ENCODE data around the gene CYTH3. TPM values are rescaled to one million over a fixed set of nuclear protein-coding genes. Genes with fewer than 3 reads are reported as not detected.

CYTH3 gene
- total and polyA plus RNA-seq, 9 of the 15 experiments (the other 6 are each of a cell fraction or from before 2014, with no cell fraction given), result 0.25 to 15.2 (median 11.4) TPM

GRCh38 chr7:6165075-6165474, 107.3 kb downstream of the CYTH3 start:
- no TSS peak for BruUV-seq (replicated peaks)
- H3K27ac ChIP-seq (ENCODE audit: extremely low read depth, low read depth, low read length), result no peak overlapping the region
- ChIA-PET CTCF (ENCODE audit: low intra/inter-chr PET ratio) (no interaction called here), POLR2A (no interaction called here)
- no peaks in the 10 kb centered on the region for H3K27me3 ChIP-seq (ENCODE audit: control insufficient read depth in 2 of 2, insufficient read depth in 2 of 2, low read length in 2 of 2)
- no peak overlapping the region for H3K4me2 ChIP-seq (ENCODE audit: insufficient read depth, low read length)
- peaks cover 0 to 30% of the 10 kb centered on the region in 2 experiments; a peak in 2 of 5 replicates for H3K4me1 ChIP-seq (replicated peaks in 1 of 2; ENCODE audit: control insufficient read depth in 2 of 2, insufficient read depth in 2 of 2, low read length in 2 of 2)
- no peak overlapping the region for H3K4me3 ChIP-seq
- 92% methylated on average over 4 of the region's 19 CpGs for WGBS (ENCODE audit: insufficient coverage, low coverage, missing lambda C conversion rate)
- no peak for DNase-seq (ENCODE audit: extremely low read depth in 1 of 4, low spot score in 3 of 4)
- no peak overlapping the region for H2AFZ ChIP-seq (ENCODE audit: low read depth, low read length)
- FAIRE-seq, result no peak
- H3K36me3 ChIP-seq (ENCODE audit: control insufficient read depth, insufficient read depth, low read length), result peaks cover 59% of the 10 kb centered on the region; the same call in 2 of the 3 replicates
- in situ Hi-C loops (cut with MboI), result no loop called here
- H3K9me3 ChIP-seq (replicated peaks; ENCODE audit: control insufficient read depth, insufficient read depth, low read depth, low read length), result no peaks in the 10 kb centered on the region
- H3K9me1 ChIP-seq (ENCODE audit: control insufficient read depth, insufficient read depth, low read length), result no peaks in the 10 kb centered on the region
- intact Hi-C loops (cut with micrococcal nuclease), result no loop called here
- no peaks in the 10 kb centered on the region for H4K20me1 ChIP-seq (replicated peaks; ENCODE audit: control insufficient read depth, insufficient read depth, low read length)
- no peak for ATAC-seq
- no peaks in the 10 kb centered on the region for H3K79me2 ChIP-seq (ENCODE audit: control insufficient read depth, insufficient read depth, low read length)
- H3K9ac ChIP-seq (ENCODE audit: insufficient read depth in 1 of 2, low read depth in 2 of 2, low read length in 2 of 2), result no peak overlapping the region
- TF ChIP-seq RFX7 (CRISPR knock-in tag; IDR thresholded peaks at IDR 0.05) (no peak), RBM14 (IDR thresholded peaks at IDR 0.05; ENCODE audit: borderline replicate concordance, insufficient read depth, low read depth, low read length) (no peak), ZNF165 (CRISPR knock-in tag; IDR thresholded peaks at IDR 0.05; ENCODE audit: borderline replicate concordance) (no peak), ZBED1 (IDR thresholded peaks at IDR 0.05) (no peak), RBM34 (IDR thresholded peaks at IDR 0.05; ENCODE audit: borderline replicate concordance, insufficient read depth, low read length) (no peak), SIX5 (IDR thresholded peaks at IDR 0.05; ENCODE audit: borderline replicate concordance in 1 of 2, insufficient read depth in 1 of 2, low read depth in 1 of 2, low read length in 2 of 2) (no peak), ZNF212 (CRISPR knock-in tag; IDR thresholded peaks at IDR 0.05) (no peak), ZNF316 (IDR thresholded peaks at IDR 0.05) (no peak), ZNF407 (IDR thresholded peaks at IDR 0.05; ENCODE audit: low read depth) (no peak), POLR2AphosphoS5 (IDR thresholded peaks at IDR 0.05; ENCODE audit: control insufficient read depth, insufficient read depth, low read depth, low read length) (no peak)
- TF ChIP-seq, protein P1, sequence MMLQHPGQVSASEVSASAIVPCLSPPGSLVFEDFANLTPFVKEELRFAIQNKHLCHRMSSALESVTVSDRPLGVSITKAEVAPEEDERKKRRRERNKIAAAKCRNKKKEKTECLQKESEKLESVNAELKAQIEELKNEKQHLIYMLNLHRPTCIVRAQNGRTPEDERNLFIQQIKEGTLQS (IDR thresholded peaks at IDR 0.05), result no peak
- TF ChIP-seq, protein P1 (CRISPR knock-in tag; conservative IDR thresholded peaks at IDR 0.05), result no peak
- TF ChIP-seq, protein P2, sequence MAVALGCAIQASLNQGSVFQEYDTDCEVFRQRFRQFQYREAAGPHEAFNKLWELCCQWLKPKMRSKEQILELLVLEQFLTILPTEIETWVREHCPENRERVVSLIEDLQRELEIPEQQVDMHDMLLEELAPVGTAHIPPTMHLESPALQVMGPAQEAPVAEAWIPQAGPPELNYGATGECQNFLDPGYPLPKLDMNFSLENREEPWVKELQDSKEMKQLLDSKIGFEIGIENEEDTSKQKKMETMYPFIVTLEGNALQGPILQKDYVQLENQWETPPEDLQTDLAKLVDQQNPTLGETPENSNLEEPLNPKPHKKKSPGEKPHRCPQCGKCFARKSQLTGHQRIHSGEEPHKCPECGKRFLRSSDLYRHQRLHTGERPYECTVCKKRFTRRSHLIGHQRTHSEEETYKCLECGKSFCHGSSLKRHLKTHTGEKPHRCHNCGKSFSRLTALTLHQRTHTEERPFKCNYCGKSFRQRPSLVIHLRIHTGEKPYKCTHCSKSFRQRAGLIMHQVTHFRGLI (CRISPR knock-in tag; IDR thresholded peaks at IDR 0.05), result no peak

Data from K562 (cell line).